Glomerular visceral epithelial cell (primary cell): ENCODE measurements around the gene DMTF1.
"Not testable (repeated sequence)": the region's sequence is repeated elsewhere in the genome, so short reads cannot be mapped to it uniquely, and the experiment has no call there.

ENCODE experiments used
- DNase-seq: peaks from one replicate; pipeline ENCODE4 v3.0.0-alpha.2; 2016; ENCODE audit errors: extremely low spot score

Gene DMTF1

DNA sequence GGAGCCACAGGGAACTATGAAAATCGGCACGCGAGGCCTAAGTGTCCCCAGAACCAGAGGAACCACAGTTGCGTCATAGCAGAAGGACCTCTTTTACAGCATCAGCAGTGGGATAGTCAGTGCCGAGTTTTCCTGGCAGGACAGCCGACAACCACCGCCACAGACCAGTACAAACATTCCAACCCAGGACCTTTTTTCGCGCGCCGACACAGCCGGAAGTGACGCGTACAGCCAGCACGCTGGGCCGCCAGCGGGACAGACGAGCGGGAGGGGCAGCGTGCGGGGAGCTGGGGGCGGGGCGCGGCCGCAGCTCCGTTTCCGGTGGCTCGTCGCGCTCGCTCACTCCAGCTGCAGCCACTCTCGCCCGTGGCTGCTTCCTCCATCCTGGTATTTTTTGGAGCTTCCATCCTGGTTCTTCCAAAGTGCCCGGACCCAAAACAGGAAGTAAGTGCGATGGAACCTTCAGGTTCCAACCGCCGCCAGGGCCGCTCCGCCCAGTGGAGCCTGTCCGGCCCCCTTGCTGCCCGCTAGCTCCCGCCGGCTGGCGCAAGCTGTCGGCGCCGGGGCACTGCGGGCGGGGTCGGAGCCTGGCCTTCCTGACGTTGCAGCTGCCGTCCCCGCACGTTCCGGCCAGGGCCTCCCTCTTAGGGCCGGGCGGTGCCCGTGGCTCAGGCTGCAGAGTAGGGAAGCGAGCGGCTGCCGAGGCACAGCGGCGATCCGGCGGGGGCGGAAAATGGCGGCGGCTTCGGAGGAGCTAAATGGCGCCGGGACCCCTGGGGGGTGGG lies at the start of gene DMTF1:
Gene DMTF1 (plus strand): TSS at position 342 of the 785 bp plus-strand sequence. CDS start 12,489 bp downstream, outside the sequence.
- peak; percentile 95 for DNase-seq

DNA sequence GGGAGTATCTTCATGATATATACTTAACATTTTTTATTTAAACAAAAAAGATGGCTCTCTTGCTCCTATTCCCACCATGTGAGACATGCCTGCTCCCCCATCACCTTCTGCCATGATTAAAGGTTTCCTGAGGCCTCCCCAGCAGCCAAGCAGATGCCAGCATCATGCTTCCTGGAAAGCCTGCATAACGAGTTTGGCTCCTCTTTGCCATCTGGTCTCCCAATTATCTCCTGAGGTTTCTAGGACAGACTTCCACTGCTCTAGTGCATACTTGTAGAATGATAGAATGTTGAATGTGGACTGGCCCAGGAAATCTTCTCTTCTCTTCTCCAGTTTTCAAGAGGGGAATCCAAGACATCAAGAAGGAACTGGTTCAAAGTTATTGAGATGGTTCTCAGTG lies 46.9 kb upstream of the DMTF1 start:
- DNase-seq: no peak

DNA sequence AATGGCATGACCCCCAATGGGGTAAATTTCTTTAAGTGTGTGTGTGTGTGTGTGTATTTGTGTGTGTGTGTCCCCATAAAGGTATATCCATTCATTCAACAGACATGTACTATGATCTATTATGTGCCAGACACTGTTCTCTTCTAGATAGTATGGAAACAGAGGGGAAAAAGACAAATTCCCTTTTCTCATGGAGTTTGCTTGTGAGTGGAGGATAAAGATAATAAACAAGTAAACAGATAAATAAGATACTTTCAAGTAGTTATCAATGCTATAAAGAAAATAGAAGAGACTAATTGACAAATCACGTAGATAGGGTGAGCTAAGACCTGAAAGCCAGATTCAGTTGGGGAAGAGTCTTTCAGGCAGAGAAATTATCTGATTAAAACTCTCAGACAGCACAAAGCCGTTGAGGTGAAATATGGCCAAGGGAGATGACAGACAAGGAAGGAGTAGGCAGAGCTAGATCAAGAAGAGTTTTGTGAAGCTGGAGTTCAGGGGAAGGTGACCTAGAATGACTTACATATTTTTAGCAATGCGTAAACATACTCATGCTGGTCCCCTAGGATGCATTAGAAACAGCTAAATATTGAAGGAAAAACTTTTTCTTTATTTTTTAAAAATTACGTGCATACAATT lies 45.2 kb upstream of the DMTF1 start:
- DNase-seq: no peak

- DNase-seq: no peak
These were observed 44.1 kb upstream of the DMTF1 start for GRCh38 chr7:87107949-87108776.

DNA sequence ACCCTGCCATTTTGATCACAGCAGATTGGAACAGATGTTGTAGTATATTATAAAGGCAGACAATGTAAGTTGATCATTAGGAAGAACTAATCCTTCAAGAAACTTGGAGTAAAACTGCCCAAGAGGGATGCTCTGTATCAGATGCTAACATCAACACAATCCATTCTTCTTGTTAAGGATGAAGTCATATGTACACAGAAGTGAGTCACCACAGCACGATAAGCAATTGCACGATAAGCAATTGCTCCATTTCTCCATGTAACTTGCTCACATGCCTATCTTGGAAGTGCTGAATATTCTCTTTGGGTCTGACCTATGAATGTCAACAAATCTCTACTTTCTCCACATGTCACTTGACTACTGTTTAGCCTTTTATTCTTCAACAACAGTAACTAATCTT lies 41.5 kb upstream of the DMTF1 start:
- no peak for DNase-seq

GRCh38 chr7:87111877-87112276 lies 40.4 kb upstream of the DMTF1 start:
- no peak for DNase-seq

- no peak for DNase-seq
These were observed 39.2 kb upstream of the DMTF1 start for GRCh38 chr7:87113077-87113476.

GRCh38 chr7:87113904-87114303 lies 38.3 kb upstream of the DMTF1 start:
- not testable (repeated sequence) for DNase-seq

DNA sequence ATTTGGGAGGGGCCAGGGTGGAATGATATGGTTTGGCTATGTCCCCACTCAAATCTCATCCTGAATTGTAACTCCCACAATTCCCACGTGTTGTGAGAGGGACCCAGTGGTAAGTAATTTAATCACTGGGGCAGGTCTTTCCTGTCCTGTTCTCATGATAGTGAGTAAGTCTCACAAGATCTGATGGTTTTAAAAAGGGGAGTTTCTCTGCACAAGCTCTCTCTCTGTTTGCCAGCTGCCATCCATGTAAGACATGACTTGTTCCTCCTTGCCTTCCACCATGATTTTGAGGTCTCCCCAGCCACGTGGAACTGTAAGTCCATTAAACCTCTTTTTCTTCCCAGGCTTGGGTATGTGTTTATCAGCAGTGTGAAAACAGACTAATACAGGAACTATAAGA lies 36.5 kb upstream of the DMTF1 start:
- not testable (repeated sequence) for DNase-seq

DNA sequence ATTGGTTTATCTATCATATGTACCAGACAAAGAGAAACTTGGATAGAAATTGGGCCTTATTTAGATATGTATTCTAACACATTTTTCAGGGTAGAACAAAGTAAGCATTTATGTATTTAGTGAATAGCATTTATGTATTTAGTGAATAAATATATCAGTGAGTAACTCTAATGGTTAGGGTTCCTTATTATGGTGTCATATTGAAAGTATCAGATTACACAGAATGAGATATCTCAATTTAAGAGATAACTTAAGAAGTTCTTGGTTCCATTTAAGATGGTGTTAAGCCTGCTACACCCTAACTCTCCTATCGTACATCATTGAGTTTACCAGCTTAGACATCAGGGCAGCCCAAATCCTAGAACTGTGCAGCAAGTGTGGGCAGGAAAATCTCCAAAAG lies 35.9 kb upstream of the DMTF1 start:
- DNase-seq: no peak

DNA sequence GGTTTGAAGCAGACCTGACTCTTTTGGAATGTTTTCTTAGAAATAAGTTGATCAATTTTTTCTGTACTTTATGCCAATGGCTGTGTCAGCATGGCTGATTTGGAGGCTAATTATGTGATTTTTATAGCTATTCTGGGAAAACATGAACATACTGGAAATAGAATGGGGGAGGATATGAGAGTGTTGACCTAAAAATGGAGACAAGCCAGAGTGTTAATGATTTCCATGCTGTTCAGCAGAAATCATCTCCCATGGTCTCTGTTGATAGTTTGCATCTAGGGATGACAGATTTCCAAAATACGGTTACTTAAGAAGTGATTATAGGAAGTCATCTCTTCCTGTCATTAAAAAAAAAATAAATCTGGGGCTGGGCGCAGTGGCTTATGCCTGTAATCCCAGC lies 32.7 kb upstream of the DMTF1 start:
- no peak for DNase-seq

GRCh38 chr7:87123105-87123504 lies 29.1 kb upstream of the DMTF1 start:
- DNase-seq: no peak

DNA sequence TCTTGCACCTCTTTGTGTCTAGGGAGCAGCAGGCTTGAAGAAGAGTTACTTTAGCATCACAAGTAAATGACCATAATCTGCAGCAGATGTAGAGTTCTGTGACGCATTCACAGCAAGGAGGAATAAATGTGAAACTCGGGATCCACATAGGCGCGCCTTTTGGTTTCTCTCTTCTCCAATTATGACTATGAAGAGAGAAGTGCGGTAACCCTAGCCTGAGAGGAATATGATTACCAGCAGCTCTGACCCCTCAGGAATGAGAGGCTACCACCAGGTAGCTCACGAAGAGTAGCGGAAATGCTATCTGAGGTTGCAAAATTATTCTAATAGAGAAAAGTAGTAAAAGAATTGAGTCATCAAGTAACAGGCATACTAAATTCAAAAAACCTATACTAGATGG lies 25.2 kb upstream of the DMTF1 start:
- no peak for DNase-seq

DNA sequence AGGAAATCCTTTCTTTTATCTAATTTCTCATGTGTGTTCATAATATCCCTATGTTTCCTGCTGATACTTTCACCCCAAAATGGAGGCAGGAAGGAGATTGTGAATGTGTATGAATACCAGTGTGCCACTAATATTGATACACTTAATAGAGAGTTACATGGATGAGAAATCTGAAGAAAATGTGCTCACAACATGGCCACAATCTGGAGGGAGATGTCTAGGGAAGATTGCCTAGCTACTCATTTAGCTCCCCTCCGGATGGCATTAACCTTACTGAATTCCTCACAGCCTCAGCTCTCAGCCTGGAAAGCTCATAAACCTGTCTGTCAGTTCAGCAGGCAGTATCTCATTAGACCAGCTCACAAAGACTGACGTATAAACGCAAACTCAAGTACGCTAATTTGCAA lies 23.4 kb upstream of the DMTF1 start:
- DNase-seq: no peak

DNA sequence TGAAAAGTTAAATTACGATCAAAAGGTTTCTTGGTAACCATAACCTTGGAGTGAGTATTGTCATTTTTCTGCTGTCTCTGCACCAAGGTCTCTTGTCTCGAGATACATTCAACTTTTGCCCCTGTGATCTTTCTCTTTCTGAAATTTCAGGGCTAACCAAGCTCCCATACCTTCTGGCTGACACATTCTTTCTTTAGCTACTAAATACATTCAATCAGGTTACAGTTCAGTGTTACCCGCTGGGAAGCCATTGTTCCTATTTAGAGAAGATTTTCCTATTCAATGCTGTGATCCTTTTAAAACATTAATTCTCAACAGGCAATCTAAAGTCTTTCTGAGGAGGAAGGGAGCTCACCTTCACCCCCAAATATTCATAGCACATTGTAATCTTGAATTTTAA lies 22.9 kb upstream of the DMTF1 start:
- no peak for DNase-seq

DNA sequence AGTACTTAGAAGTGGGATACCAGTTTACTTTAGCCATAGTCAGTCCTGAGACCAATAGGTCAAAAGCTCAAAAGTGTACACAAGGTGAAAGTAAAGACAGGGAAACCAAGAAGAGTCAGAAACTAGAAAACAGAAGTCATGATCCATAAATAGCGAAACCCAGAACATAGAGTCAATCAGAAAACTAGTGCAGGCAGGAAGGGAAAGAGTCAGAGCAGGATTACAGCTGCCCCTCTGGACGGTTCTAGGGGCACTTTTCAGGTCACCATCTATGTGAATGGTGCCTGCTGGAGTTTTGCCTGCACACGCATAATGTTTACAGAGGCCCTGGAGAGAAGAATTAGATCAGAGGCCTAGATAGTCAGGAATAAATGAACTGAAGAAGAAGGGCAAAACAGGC lies 22.4 kb upstream of the DMTF1 start:
- DNase-seq: no peak

DNA sequence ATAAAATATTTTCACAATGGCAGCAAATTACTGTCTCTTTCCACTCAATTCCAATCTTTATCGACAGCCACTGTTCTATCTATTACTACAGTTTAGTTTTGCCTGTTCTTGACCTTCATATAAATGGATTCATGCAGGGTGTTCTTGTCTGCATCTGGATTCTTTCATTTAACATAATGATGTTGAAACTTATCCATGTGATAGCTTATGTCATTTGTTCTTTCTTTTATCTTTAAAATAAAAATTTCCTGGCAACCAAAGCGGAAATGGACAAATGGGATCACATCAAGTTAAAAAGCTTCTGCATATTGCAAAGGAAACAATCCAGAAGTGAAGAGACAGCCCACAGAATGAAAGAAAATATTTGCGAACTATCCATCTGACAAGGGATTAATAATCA lies 20.5 kb upstream of the DMTF1 start:
- DNase-seq: no peak

DNA sequence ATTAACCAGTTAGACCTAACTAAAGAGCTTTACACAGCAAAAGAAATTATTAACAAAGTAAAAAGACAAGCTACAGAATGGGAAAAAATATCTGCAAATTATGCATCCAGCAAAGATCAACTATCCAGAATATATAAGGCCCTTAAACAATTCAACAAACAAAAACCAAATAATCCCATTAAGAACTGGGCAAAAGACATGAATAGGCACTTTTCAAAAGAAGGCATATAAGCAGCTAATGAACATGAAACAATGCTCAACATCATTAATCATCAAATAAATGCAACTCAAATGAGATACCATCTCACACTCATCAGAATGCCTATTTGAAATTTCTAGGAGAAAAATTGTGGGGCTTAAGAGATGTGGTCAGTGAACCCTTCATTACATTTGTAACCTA lies 15.0 kb upstream of the DMTF1 start:
- no peak for DNase-seq

GRCh38 chr7:87139514-87139913 lies 12.7 kb upstream of the DMTF1 start:
- DNase-seq: no peak

- DNase-seq: no peak
These were observed 11.9 kb upstream of the DMTF1 start for GRCh38 chr7:87140271-87140748.

DNA sequence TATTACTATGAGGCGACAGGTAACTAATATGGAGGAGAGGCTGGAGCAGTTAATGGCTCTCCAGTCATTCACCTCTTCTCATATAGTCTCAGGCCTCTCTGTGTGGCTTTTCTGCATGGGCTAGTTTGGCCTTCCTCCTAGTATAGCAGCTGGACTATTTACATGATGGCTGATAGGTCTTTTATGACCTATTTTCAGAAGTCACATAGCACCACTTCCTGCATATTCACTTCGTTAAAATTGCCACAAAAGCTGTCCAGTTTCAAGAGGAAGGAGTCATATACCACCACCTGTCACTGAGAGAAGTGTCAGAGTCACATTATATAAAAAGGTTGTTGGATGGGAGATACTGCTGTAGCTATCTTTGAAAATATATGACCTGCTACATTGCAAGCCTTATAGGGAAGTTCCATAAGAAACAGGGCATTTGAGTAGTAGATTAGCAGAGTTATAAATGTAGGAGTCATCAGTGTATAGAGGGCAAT lies 8.0 kb upstream of the DMTF1 start:
- DNase-seq: no peak

DNA sequence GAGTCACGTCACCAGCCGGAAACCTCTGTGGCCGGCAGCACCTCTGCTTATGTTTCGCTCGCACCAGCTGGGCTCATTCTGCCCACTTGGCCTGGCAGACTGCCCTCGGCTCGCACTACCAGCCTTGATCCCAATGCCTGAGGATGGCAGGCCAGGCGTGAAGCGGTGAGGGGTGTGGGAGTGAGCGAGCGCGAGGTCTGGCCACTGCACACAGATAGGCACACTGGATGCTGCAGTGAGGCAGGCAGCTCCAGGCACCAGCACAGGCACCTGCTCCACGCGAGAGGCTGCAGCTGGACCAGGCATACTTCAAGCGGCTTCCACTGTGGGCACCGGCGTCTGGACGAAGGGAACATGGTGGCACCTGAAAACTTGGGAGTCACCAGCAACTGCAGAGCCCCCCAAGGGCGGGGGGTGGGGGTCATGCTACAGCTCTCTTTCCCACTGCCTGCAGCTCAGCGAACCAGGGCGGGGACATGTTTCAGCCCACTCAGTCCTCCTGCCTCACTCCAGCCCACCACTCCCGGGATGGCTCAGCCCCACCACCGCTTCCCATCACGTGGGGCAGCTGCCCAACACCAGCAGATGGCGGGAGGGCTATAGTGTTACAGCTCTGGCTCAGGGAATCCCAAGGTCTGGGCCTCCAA lies 5.4 kb upstream of the DMTF1 start:
- no peak for DNase-seq
